ENCODE results near the gene MROH8.
"Not testable (repeated sequence)": the region's sequence is repeated elsewhere in the genome, so short reads cannot be mapped to it uniquely, and the experiment has no call there.

The MROH8 gene

DNA sequence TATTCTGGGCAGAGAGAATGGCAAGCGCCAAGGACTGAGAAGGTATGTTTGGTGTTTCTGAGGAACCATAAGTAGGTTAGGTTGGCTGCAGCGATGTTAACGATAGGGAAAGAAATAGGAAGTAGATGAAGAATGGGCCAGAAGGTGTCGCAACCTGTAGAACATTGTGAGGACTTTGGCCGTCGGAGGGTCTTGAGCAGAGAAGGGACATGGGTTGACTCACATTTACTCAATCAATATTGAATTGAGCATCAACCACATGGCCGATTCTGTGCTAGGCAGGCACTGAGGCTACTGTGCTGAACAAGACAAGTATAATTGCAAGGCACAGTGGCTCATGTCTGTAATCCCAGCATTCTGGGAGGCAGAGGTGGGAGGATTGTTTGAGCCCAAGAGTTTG lies 27.1 kb downstream of the MROH8 start:
- no peak for DNase-seq

DNA sequence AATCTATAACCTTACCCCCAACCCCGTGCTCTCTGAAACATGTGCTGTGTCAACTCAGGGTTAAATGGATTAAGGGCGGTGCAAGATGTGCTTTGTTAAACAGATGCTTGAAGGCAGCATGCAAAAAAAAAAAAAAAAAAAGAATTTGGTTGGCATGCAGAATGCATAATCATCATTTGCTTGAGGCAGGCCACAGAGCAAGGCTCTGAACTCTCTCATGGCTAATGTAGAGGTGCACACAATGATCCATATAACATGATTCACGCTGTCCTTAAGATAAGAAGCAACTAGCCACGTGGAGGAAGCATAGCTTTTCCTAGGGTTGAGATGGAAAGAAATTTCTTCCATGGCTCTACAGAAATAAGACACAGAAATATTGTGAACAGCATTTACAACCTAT lies 27.8 kb downstream of the MROH8 start:
- DNase-seq = no peak

DNA sequence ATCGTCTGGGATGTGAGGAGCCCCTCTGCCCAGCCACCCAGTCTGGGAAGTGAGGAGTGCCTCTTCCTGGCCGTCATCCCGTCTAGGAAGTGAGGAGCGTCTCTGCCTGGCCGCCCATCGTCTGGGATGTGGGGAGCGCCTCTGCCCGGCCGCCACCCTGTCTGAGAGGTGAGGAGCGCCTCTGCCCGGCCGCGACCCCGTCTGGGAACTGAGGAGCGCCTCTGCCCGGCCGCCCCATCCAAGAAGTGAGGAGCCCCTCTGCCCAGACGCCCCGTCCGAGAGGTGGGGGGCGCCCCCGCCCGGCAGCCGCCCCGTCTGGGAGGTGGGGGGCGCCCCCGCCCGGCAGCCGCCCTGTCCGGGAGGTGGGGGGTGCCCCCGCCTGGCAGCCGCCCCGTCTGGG lies 28.5 kb downstream of the MROH8 start:
- not testable (repeated sequence) for DNase-seq

DNA sequence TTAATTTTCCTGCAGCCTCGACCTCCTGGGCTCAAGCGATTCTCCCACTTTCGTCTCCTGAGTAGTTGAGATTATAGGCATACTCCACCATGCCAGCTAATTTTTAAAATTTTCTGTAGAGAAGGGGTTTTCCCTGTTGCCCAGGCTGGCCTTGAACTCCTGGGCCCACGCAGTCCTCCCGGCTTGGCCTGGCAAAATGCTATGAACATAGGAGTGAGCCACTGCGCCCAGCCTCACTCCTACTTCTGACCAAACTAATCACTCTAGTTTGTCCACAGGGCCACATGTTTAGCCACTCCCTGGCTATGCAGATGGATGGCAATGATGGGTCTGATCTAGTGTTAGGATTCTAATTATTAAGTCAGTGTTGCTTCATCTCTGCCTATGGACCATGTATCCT lies 32.1 kb downstream of the MROH8 start:
- no peak for DNase-seq

DNA sequence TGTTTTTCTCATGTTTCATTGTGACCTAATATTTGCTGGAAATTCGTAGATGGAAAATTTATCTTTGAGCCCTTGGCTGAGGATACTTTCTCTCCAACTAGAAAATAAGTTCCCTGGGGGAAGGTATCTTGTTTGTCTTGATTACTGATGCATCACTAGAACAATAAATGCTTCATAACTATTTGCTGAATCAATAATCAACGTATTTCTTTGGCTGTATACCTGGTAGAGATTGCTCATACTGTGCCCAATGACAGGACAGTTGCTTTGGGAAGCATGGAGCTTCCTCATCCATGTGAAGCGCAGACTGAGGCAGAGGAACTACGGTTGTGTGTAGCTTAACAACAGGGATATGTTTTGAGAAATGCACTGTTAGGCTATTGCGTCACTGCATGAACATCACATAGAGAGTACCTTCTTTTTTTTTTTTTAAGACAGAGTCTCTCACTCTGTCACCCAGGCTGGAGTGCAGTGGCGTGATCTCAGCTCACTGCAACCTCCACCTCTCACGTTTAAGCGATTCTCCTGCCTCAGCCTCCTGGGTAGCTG lies 34.4 kb downstream of the MROH8 start:
- DNase-seq = no peak

DNA sequence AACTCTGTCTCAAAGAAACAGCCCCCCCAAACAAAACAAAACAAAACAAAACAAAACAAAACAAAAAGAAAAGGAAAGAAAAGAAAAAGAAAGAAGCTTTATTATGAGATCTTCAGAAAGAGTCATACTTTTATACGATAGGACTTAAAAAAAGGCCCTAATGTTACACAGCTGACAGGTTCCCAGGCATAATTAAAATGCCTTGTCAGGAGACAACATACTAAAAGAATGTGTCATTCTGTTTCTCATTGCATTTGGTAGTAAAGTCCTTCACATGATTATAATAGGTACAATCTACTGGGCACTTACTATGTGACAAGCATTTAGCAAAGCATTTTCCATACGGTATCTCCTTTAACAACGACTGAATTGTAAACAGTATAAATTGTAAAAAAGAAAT lies 36.6 kb downstream of the MROH8 start:
- no peak for DNase-seq

DNA sequence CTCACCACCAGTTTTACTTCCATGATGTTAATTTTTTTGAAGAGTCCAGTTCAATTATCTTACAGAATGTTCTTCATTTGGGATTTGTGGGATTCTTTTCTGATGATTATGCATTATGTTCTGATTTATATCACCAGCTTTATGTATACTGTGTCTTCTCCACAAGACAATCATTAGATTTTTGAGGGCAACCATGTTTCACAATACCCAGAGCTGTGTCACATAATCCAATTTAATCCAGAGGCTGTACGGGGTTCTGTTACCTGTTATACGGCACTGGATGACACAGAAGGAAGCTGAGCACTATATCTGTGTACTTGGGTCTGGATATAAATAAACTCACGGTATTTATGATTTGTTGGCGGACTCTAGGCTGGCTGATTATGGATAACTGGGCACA lies 41.8 kb downstream of the MROH8 start:
- no peak for DNase-seq

DNA sequence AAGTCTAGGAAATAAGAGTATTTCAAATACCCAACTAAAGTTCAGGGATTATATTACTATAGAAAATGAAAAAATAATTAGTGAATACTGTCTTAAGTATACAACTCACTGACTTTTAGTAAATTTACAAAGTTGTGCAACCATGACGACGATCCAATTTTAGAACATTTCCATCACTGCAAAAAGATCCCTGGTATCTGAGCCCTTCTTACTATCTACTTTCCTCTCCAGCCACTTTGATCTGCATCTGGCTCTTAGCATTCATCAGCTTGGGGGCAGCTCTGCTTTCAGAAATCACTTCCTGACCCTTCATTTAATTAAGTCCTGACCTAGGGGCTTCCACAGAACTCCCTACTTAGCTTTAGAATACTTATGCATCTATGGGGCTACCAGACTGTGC lies 45.4 kb downstream of the MROH8 start:
- DNase-seq = no peak

DNA sequence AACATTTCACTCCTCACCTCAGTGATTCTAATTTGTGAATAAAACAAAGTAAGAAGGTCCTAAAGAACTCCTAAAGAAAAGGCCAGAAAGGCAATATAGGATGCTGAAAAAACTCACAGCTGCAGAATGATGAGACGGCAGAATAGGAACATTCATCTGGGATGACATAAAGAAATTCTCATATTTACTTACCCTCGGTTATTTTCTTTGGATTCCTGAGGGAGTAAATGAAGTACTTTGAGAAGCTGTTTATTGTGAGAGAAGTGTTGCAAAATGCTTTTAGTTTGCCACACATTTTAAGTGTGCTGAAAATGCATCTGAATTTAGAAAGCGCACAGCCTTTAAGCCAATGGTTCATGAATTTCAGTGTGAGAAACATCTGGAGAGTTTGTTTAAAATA lies 47.9 kb downstream of the MROH8 start:
- DNase-seq = no peak

DNA sequence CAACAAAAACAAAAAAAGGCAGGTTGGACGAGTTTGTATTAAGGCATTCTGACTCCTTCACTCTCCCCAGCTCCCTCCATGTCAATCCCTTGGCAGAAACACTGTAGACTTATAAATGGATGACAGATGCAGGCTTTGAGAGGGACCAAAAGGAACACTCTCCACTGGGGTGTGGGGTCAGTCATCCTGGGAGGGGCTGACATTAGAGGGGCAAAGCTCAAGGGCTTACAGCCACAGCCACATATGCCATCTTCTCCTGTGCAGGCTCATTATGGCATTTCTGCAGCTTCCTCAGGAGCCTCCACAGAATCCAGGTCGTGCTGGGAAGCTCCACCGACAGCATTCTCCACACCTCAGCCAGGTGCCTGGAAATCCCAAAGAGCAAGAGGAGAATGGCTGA lies 50.5 kb downstream of the MROH8 start:
- no peak for DNase-seq

DNA sequence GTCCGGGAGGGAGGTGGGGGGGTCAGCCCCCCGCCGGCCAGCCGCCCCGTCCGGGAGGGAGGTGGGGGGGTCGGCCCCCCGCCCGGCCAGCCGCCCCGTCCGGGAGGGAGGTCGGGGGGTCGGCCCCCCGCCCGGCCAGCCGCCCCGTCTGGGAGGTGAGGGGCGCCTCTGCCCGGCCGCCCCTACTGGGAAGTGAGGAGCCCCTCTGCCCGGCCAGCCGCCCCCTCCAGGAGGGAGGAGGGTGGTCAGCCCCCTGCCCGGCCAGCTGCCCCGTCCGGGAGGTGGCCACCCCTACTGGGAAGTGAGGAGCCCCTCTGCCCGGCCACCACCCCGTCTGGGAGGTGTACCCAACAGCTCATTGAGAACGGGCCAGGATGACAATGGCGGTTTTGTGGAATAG lies 53.1 kb downstream of the MROH8 start:
- not testable (repeated sequence) for DNase-seq

DNA sequence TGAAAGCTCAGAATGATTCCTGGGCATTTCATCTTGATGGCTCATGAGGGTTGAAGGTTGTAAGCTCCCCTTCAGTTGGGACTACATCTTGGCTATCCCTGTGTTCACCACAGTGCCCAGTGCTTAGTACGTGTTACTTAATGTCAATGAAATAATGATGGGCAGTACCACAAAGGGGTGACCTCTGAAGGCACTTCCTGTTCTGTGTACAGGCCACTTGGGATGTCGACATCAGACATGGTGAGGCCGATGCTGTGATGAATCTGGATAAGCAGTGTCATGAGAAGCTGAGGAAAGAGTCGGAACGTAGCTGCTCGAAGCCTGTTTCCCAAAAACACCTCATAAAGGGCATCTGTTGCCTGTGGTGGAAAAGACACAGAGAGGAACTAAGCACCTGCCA lies 55.9 kb downstream of the MROH8 start:
- no peak for DNase-seq

DNA sequence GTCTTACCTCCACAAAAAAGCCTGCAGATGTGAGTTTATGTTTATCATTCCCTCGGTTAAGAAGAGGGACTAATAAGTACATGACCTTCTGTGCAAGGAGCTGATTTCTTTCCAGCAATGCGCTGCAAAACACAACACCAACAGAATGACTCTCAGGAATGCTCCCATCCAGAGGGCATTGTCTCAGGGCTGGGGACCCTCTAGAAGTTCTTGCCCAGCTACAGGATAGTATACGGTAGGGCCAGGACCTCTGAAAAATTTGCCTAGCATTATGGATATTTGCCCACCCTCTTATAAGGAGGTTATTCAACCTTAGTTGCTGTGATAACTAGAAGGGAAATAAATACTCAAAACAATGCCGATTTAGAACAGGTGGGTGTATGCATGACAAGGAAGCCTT lies 58.9 kb downstream of the MROH8 start:
- no peak for DNase-seq

DNA sequence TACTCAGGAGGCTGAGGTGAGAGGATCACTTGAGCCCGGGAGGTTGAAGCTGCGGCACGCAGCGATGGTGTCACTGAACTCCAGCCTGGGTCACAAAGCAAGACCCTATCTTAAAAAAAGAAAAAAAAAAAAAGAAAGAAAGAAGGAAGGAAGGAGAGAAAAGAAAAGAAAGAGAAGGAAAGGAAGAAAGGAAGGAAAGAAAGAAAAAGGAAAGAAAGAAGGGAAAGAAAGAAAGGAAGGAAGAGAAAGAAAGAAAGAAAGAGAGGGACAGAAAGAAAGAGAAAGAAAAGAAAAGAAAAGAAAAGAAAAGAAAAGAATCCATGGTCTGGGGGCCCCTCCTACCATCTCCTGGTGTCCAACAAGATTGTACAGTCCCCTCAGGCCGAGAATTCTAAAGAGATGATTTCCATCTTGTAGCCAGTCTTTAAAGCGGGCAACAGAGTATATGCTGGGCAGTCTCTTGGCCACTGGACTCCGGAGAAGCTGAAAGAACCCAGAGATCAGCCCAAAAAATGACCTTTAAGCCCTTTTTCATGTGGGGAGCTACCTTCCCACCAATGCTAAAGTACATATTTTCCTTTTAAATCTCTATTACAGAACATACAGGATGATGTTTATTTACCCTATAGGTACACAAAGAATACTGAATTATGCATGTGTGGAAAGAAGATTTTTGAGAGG lies 59.9 kb downstream of the MROH8 start:
- DNase-seq = no peak

DNA sequence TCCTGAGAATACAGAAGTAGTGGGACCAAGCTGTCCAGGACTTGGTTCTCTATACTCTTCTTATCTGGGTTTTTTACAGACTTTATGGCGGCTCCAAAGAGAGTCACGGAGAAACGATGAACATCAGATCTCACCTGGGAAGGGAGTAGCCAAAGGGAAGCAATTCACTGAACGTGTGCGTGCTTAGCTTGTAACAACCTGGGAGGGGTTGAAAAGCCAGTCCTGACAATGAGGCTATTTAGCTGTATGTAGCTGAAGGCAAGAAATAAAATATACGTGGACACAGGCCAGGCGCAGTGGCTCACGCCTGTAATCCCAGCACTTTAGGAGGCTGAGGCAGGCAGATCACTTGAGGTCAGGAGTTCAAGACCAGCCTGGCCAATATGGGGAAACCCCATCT lies 65.3 kb downstream of the MROH8 start:
- no peak for DNase-seq

DNA sequence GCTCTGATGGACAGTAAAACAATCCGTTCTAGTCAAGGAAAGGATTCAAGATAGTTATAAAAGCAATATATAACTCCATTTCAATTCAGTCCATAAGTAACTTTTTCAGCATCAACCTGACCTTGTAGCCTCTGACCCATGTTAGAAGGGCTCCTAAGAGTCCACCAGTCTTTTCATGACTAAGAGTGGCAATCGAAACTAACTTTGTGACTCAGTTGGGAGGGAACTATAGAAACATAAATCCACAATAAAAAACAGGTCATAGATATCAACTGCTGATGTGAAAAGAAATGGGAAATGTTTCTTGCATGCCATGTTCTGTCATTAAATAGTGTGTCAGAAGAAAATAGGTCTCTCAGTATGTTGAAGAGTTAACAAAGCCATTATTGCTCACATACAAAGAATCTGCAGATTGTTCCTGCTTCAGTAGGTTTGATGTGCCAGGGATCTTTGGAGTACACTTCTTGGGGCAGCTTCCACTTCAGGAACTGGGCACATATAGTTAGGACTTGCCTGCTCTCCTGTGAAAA lies 67.4 kb downstream of the MROH8 start:
- no peak for DNase-seq

DNA sequence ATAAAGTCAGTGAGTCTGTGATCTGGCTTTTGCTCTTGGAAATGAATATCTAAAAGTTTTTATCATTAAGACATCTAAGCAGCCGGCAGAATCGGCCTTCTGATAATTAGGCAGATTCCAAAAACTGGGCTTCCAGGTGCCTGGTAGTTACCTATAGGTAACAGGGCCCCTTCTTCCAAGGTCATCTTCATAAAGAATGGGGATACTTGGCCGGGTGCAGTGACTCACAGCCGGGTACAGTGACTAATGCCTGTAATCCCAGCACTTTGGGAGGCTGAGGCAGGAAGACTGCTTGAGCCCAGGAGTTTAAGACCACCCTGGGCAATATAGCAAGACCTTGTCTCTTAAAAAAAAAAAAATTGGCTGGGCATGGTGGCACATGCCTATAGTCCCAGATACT lies 70.7 kb downstream of the MROH8 start:
- no peak for DNase-seq

DNA sequence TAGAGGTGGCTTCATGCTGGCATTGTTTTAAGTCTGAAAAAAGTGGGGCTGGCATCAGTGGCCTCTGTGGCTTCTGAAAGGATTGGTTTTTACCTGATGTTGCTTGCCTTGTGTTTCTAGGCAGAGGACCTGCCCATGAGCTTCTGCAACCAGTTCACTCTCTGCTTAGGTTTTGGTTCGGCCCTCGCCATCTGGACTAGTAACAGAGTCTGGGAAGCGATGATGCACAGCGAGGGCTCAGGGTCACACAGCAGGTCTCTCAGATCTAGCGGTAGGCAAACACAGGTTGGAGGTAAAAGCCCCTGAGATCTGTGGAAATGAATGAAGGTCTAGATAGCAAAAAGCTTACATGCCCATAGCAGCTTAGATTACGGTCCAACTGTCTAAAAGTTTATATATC lies 76.8 kb downstream of the MROH8 start:
- no peak for DNase-seq

DNA sequence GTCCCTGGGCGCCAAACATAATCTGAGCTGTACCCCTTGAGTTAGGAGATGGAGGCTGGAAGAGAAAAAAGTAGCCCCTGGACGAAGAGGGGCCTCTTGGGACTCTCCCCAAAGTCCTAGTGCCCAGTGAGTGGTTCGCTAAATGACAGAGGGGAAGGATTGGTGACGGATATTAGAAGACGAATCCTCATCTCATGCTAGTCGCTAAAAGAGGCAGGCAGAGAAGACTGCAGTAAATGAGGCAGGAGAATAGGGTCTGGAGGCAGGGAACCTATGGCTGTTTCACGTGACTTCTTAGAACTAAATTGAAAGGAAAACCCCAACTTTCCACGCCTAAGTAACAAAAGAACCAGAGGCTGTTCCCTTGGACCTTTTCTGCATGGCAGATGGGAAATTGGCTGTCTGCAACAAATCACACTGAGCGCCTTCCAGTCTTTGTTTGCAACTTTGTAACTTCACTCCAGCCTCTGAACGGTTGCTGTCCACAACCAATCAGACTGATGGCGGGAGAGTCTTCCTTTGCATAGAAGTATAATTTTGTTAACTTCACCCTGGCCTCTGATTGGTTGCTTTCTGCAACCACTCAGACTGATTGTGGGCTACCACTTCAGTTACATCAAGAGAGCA lies 82.8 kb downstream of the MROH8 start:
- DNase-seq = no peak

DNA sequence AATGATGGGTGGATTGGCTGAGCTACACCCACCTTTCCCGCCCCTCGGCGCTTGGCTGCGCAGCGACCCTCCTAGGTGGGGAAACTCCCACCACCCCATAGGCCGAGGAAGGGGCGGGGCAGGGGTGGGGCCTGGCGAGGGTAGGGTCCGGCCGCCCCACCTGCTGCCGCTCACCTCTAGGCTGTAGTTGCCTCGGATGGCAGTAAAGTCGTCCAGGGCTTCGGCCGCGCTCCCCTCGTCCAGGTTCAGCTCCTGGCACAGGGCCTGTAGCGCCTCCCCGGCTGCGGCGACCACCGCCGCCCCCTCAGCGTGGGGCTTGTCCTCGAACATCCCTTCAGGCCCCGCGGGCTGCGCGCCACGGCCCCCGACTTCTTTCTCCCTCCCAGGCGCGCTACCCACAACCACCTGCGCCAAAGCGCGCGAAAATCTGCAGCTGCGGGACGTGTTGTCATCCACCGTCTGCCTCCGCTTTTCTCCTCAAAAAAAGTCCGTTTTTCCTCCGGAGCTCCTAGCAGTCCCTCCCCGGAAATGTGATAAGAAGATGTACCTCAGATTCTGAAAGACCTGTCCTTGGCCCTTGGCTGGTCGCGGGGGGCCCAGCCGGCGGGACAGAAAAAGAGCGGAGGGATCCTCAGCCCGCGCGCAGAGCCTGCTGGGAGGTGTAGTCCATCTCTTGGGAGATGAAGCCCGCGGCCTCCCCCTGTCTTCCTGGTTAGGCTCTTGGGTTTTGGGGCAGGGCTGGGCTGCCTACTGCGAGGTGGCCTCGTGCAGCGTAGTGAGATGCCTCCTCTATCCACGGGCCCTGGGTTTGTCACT lies 83.5 kb downstream of the MROH8 start, which contains the start of gene RBL1:
Gene RBL1, minus strand, starts transcription at position 399 of the 816 bp plus-strand sequence. Its CDS starts 69 bp downstream, at position 330.
- DNase-seq = peak; percentile 55

DNA sequence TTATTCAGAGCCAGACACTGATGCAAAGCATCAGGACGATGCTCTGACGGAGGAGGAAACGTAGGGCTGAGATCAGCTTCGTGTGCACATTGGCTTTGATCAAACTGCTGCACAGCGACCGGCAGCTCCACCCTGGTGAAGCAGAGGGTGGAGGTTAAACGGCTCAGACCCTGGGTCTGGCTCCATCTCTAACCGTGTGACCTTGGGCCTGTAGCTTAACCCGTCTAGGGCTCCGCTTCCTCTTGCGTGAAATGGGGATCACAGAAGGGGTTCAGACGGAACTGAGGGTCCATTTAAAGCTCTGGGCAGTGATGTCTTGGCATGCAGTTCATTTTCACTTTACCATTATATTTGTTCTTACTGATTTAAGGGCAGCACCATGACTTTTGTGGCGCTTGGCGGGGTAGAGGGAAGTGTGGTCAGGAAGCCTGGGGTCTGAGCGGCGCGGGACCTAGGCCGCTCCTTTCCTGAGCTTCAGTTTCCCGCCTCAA lies 84.2 kb downstream of the MROH8 start:
- no peak for DNase-seq

DNA sequence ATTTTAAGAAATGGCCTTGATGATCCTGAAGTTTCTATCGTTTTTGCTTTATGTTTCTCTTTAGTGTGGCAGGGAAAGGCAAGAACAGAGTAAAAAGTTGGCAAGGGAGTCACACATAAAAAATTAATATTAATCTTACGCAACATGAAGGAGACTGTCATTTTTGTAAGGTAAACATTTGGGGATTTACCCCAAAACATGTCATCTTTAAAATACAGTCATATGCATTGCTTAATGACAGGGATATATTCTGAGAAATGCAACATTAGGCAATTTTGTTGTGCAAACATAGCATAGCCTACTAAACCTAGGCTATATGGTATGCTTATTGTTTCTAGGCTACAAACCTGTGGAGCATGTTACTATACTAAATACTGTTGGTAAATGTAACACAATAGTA lies 88.9 kb downstream of the MROH8 start:
- DNase-seq = no peak

DNA sequence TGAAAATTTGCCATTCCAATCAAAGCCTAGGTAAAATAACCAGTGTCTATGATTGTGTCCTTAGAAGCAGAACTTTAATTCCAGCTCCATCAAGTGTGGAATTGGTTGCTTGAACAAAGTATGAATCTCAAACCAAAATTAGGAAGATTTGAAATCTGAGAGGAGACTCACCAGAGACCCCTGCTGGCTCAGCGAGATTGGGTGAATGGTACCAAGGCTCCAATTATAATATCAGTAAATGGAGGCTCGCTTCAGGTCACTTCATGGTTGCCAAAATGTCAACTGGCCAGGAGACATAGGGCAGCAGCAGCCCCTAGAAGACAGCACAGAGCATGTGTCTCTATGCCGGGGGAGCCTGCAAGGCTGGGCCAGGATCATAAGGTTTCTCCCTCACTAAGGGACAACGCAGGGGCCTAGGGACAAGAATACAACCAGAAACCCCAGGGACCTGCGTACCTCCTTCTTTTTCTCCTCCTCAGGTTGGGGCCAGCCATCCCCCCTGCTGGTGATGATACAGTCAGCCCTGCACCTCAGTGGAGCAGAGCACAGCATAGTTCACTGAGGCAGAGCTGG lies 97.5 kb downstream of the MROH8 start:
- DNase-seq = no peak
